KOPT-K1 (cell line): Measurements from ENCODE around the gene CYB5R3.

Source experiments
- H3K27ac ChIP-seq: fragments of 200-600 bp; sonication (generic); 2 replicates; pipeline ENCODE4 v1.5.1; 2016; ENCODE audit warnings: antibody characterized with exemption, mild to moderate bottlenecking, low read depth, low read length; ENCODE audit not compliant: poor library complexity, severe bottlenecking
- H3K36me3 ChIP-seq: fragments of 200-600 bp; sonication (generic); 2 replicates; pipeline ENCODE4 v1.5.1; 2017; ENCODE audit warnings: antibody characterized with exemption, mild to moderate bottlenecking, low read length, moderate library complexity; ENCODE audit not compliant: insufficient read depth
- H3K9me3 ChIP-seq: fragments of 200-600 bp; sonication (generic); 2 replicates; pipeline ENCODE4 v1.5.1; 2017; ENCODE audit warnings: antibody characterized with exemption, low read length, mild to moderate bottlenecking; ENCODE audit not compliant: insufficient read depth, poor library complexity, severe bottlenecking

The CYB5R3 gene

GRCh38 chr22:42643634-42644421, 5.4 kb downstream of the CYB5R3 start:
- Histone ChIP-seq H3K36me3 (no peaks in the 10 kb centered on the region; the same call in 1 of the 2 replicates), H3K27ac (no peak overlapping the region), H3K9me3 (no peaks in the 10 kb centered on the region)

DNA sequence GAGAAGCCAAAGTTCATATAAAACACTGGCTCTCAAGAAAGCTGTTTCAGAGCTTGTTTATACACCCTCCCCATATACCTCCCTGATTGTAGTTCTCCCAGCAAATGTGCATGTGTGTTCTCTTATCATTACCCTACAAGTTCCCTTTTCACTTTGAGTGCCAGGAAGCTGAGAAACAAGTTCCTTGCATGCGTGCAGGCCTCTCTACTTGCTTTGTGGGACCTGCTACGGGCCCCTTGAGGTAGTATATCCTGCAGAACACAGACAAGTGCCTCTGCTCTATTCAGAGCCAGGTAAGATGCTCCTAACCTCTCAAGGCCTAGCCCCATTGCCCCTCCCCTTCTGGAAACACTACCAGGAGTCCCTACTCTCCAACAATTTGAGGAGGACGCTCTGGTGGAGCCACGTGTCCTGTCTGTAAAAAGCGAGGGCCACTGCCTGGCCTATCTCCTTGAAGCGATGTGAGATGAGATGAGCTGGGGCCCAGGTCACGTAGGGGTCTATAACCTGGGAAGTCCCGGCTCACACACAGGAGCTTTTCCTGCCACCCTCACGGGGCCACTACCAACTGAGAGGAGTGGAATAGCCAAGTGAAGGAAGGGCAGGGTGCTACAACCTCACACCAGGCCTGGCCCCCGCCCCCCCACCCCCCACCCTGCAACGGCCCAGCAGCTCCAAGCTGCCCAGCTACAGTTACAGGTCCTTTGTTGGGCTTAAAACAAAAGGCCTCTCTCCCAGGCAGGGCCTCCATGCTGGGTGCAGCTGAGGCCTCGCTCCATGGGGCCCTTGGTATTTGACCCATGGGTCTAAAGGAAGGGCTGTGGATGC, 6.2 kb downstream of the CYB5R3 start:
- H3K36me3 ChIP-seq: no peaks in the 10 kb centered on the region; the same call in 1 of the 2 replicates
- no peaks in the 10 kb centered on the region for H3K9me3 ChIP-seq
- H3K27ac ChIP-seq: no peak overlapping the region

- Histone ChIP-seq H3K9me3 (no peaks in the 10 kb centered on the region), H3K36me3 (no peaks in the 10 kb centered on the region; the same call in 1 of the 2 replicates), H3K27ac (no peak overlapping the region)
Observed at GRCh38 chr22:42641801-42642413, 7.3 kb downstream of the CYB5R3 start.

DNA sequence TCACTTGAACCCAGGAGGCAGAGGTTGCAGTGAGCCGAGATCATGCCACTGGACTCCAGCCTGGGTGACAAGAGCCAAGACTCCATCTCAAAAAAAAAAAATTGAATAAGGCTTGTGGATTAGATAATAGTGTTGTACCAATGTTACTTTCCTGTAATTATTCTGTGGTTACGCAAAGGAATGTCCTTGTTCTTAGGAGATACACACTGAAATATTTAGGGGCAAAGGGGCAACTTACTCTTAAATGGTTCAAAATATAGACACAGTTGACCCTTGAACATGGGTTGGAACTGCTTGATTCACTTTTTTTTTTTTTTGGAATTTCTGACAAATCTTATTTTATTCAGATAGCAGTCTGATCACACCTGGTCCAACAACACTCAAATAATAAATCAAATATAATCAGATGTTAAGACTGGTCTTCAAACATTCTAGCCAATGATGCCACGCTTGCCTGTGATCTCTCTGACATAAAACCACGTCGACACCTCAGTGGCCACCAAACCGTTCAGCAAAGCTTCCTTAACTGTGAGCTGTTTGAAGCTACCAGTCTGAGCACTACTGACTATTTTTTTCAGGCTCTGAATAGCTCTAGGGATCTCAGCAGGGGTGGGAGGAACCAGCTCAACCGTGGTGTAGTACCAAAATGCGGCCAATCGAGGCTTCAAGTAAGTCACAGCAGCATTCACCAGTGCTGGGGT, 9.5 kb downstream of the CYB5R3 start:
- peaks cover 16% of the 10 kb centered on the region for H3K36me3 ChIP-seq
- no peak overlapping the region for H3K27ac ChIP-seq
- no peaks in the 10 kb centered on the region for H3K9me3 ChIP-seq

DNA sequence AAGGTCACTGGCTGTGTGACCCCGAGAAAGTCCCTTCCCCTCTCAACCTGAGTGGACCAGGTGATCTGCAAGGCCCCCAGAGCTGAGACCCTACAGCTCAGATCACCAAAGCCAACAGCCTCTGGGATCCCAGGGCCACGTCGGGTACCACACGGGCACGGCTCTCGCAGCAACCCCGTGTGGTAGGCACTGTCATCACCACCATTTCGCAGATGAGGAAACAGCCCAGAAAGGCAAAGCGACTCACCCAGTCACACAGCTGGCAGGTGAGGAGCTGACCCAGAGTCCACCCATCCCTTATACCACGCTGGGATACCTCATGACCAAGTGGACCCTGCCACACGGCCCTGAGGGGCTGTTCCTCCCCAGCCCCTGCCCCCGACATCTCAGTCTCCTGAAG, 11.6 kb downstream of the CYB5R3 start:
- no peak overlapping the region for H3K27ac ChIP-seq
- peaks cover 32% of the 10 kb centered on the region for H3K36me3 ChIP-seq
- H3K9me3 ChIP-seq: no peaks in the 10 kb centered on the region

GRCh38 chr22:42636506-42636905, 12.7 kb downstream of the CYB5R3 start:
- Histone ChIP-seq H3K9me3 (no peaks in the 10 kb centered on the region), H3K27ac (no peak overlapping the region), H3K36me3 (peaks cover 42% of the 10 kb centered on the region)

- H3K27ac ChIP-seq: no peak overlapping the region
- H3K9me3 ChIP-seq: no peaks in the 10 kb centered on the region
- peaks cover 52% of the 10 kb centered on the region for H3K36me3 ChIP-seq
Observed at GRCh38 chr22:42635531-42635930, 13.7 kb downstream of the CYB5R3 start.

DNA sequence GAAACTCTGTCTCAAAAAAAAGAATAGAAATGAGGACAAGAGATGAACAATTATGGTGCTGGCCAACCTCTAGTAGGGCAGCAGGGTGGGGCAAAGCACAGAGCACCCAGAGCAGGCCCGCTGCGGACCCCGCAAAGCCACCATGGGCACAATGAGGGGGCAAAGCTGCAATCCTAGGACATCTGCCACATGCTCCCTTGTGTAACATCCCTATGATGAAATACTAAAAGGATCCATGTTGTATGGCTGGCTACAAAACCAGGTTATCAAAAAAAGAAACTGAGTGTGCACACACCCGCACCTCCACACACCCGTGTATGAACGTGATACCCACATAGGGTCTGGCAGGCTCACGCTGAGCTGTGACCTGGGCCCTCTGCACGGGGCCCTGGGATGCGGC, 16.2 kb downstream of the CYB5R3 start:
- no peaks in the 10 kb centered on the region for H3K9me3 ChIP-seq
- peaks cover 77% of the 10 kb centered on the region for H3K36me3 ChIP-seq
- no peak overlapping the region for H3K27ac ChIP-seq

- H3K36me3 ChIP-seq: peaks cover 86% of the 10 kb centered on the region
- no peaks in the 10 kb centered on the region for H3K9me3 ChIP-seq
- H3K27ac ChIP-seq: no peak overlapping the region
Observed at GRCh38 chr22:42632096-42632495, 17.1 kb downstream of the CYB5R3 start.

DNA sequence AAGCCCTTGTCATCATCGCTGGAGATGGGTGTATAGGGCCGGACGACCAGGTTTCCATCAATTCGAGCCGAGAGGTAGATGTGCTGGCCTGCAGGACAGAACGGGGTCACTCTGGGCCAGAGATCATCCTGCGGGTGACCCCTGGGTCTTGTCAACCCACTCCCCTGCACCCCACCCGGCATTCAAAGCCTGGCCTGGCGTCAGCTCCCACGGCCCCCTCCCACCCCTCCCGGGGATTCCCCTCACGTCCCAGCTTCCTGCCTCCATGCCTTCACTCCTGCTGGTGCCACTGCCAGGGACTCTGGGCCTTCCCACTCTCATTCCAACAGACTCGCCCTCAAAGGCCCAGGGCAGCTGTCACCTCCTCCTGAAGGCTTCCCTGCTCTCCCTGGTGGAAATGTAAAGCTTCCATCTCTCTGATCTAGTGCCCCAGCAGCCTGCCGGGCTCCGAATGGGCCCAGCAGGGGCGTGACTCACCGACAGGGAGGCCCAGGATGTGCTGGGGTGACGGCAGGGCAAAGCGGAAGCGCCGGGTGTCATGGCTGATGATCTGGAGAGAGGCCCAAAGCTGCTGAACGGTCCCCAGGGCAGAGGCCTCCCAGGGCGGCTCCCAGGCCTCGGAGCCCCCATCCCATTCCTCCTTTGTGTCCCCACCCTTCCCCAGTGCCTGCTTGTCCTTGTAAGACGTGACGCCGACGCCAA, 18.1 kb downstream of the CYB5R3 start:
- Histone ChIP-seq H3K36me3 (peaks cover 89% of the 10 kb centered on the region), H3K27ac (no peak overlapping the region), H3K9me3 (no peaks in the 10 kb centered on the region)

- no peak overlapping the region for H3K27ac ChIP-seq
- H3K36me3 ChIP-seq: peaks cover 85% of the 10 kb centered on the region
- no peaks in the 10 kb centered on the region for H3K9me3 ChIP-seq
Observed at GRCh38 chr22:42630211-42630610, 19.0 kb downstream of the CYB5R3 start.

GRCh38 chr22:42627981-42628380, 21.2 kb downstream of the CYB5R3 start:
- Histone ChIP-seq H3K27ac (no peak overlapping the region), H3K36me3 (peaks cover 86% of the 10 kb centered on the region), H3K9me3 (no peaks in the 10 kb centered on the region)

GRCh38 chr22:42626951-42627625, 22.1 kb downstream of the CYB5R3 start:
- H3K36me3 ChIP-seq: peaks cover 85% of the 10 kb centered on the region

DNA sequence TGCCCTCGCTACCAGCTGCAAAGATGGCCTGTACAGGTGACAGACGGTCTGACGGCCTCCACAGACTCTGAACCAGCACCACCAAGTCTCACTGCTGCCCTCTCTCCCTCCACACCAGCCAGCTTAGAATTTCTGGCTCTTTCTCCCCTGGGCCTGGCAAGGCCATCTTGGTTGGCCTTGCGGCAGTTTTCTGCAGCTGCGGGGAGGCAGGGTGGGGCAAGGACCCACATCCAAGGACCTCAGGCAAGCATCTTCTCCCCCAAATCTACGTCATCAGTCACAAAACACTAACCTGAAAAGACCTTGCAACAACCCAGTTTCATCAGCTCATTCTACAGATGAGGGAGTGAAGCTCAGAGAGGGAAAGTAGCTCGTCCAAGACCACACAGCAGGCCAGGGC, 22.8 kb downstream of the CYB5R3 start:
- Histone ChIP-seq H3K9me3 (no peaks in the 10 kb centered on the region), H3K36me3 (peaks cover 79% of the 10 kb centered on the region), H3K27ac (no peak overlapping the region)

More at GRCh38 chr22:42626951-42627625, 22.1 kb downstream of the CYB5R3 start:
- Histone ChIP-seq H3K9me3 (no peaks in the 10 kb centered on the region), H3K27ac (no peak overlapping the region)
